HUES64 (cell line): ENCODE results near the gene TOB2.

ENCODE experiments used
- H3K27ac ChIP-seq: 2 replicates; pipeline ENCODE4 v1.7.0; 2013; ENCODE audit warnings: low read depth, low read length, inconsistent platforms
- H3K27me3 ChIP-seq: 2 replicates; pipeline ENCODE4 v1.6.1; 2013; ENCODE audit warnings: mild to moderate bottlenecking, low read length; ENCODE audit not compliant: insufficient read depth
- H3K36me3 ChIP-seq: 2 replicates; pipeline ENCODE4 v1.6.1; 2013; ENCODE audit warnings: mild to moderate bottlenecking, low read length; ENCODE audit not compliant: insufficient read depth
- H3K4me1 ChIP-seq: 2 replicates; pipeline ENCODE4 v1.6.1; 2013; ENCODE audit warnings: mild to moderate bottlenecking, low read length, moderate library complexity; ENCODE audit not compliant: insufficient read depth
- H3K4me3 ChIP-seq: 2 replicates; pipeline ENCODE4 v1.5.1; 2013; ENCODE audit warnings: mild to moderate bottlenecking, low read length, moderate library complexity
- H3K9ac ChIP-seq: 2 replicates; pipeline ENCODE4 v1.6.1; 2013; ENCODE audit warnings: mild to moderate bottlenecking, low read depth, low read length
- H3K9me3 ChIP-seq: 2 replicates; pipeline ENCODE4 v1.6.1; 2013; ENCODE audit warnings: low read depth, low read length; ENCODE audit not compliant: insufficient read depth
- WGBS: fragments of 150-250, 120-280 bp; methylation state at CpG from one replicate; pipeline ENCODE4 v1.1.7; 2013; ENCODE audit warnings: missing lambda C conversion rate; 5-methylcytosine and 5-hydroxymethylcytosine counted together

Gene TOB2

GRCh38 chr22:41480397-41480735, 33.8 kb upstream of the TOB2 start:
- Histone ChIP-seq H3K4me1 (peaks cover 37% of the 10 kb centered on the region), H3K4me3 (no peak overlapping the region), H3K36me3 (no peaks in the 10 kb centered on the region), H3K27ac (peak overlapping the region; percentile 13; the same call in 1 of the 2 replicates), H3K9me3 (no peaks in the 10 kb centered on the region), H3K9ac (no peak overlapping the region), H3K27me3 (no peaks in the 10 kb centered on the region)
- WGBS = 83% methylated on average over 6 of the region's 7 CpGs

- H3K9me3 ChIP-seq = no peaks in the 10 kb centered on the region
- H3K36me3 ChIP-seq = no peaks in the 10 kb centered on the region
- no peaks in the 10 kb centered on the region for H3K27me3 ChIP-seq
- H3K4me1 ChIP-seq = peaks cover 37% of the 10 kb centered on the region
- 75% methylated on average over 6 of the region's 6 CpGs for WGBS
- H3K4me3 ChIP-seq = no peak overlapping the region
- H3K27ac ChIP-seq = peak overlapping the region; percentile 13; the same call in 1 of the 2 replicates
- H3K9ac ChIP-seq = no peak overlapping the region
Measured at GRCh38 chr22:41479671-41480396, 33.2 kb upstream of the TOB2 start.

DNA sequence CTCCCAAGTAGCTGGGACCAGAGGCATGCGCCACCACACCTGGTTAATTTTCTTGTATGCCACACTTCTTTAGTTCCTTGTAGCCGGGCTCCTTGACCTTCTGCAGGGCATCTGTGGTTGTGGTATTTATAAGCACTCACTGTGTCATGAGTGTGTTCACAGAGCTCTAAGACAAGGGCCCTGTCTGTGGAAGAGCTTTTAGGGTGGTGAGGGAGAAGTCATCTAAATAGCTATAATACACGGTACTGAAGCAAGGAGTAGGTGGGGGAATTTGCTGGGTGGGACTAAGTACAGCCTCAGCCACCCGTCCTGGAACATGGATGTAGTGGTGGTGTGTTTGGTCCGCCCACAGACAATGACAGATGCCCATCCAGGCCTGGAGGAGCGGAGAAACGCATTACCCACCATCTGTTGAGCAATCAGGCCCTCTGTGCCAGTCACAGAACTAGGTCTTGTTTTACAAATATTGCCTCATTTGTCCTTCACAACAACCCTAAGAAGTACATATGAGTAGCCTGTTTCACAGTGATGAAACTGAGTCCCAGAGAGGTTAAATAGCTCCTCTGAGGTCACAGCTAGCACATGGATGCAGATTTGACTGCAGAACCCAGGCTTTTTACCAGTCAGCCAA, 32.4 kb upstream of the TOB2 start:
- Histone ChIP-seq H3K27me3 (no peaks in the 10 kb centered on the region), H3K9ac (no peak overlapping the region), H3K27ac (no peak overlapping the region; the same call in 1 of the 2 replicates), H3K36me3 (no peaks in the 10 kb centered on the region), H3K4me3 (no peak overlapping the region), H3K4me1 (peaks cover 37% of the 10 kb centered on the region), H3K9me3 (no peaks in the 10 kb centered on the region)
- WGBS = 96% methylated on average over 7 of the region's 7 CpGs

DNA sequence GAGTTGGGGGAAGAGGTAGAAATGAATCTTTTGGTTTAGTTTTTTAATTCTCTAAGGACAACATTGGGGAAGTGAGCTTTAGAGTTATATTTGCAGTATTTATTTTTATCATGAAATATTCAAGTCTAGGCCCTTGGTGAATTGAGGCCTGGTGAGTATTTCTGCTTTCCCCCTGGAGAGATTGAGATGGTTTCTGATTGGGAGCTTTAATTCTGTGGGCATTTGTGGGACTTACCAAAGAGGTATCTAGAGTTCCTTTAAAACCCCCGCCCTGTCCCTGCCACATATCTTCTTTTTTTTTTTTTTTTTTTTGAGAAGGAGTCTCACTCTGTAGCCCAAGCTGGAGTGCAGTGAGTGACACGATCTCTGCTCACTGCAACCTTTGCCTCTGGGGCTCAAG, 31.9 kb upstream of the TOB2 start:
- H3K9ac ChIP-seq = no peak overlapping the region
- no peak overlapping the region for H3K4me3 ChIP-seq
- peaks cover 37% of the 10 kb centered on the region for H3K4me1 ChIP-seq
- H3K27ac ChIP-seq = no peak overlapping the region
- no peaks in the 10 kb centered on the region for H3K36me3 ChIP-seq
- WGBS = 91% methylated on average over 2 of the region's 2 CpGs
- H3K27me3 ChIP-seq = no peaks in the 10 kb centered on the region
- no peaks in the 10 kb centered on the region for H3K9me3 ChIP-seq

GRCh38 chr22:41474872-41475451, 28.4 kb upstream of the TOB2 start:
- no peaks in the 10 kb centered on the region for H3K27me3 ChIP-seq
- H3K36me3 ChIP-seq = peaks cover 4% of the 10 kb centered on the region; the same call in 1 of the 2 replicates
- H3K4me1 ChIP-seq = peaks cover 6% of the 10 kb centered on the region
- H3K9ac ChIP-seq = no peak overlapping the region
- no peak overlapping the region for H3K27ac ChIP-seq
- 98% methylated on average over 6 of the region's 6 CpGs for WGBS
- H3K4me3 ChIP-seq = no peak overlapping the region
- no peaks in the 10 kb centered on the region for H3K9me3 ChIP-seq

- peaks cover 15% of the 10 kb centered on the region for H3K36me3 ChIP-seq
- H3K9me3 ChIP-seq = no peaks in the 10 kb centered on the region
- H3K27me3 ChIP-seq = no peaks in the 10 kb centered on the region
- H3K4me1 ChIP-seq = no peaks in the 10 kb centered on the region; the same call in 1 of the 2 replicates
- WGBS = 99% methylated on average over 2 of the region's 2 CpGs
- H3K4me3 ChIP-seq = no peak overlapping the region
- H3K9ac ChIP-seq = no peak overlapping the region
- H3K27ac ChIP-seq = no peak overlapping the region
Measured at GRCh38 chr22:41471568-41471967, 25.0 kb upstream of the TOB2 start.

DNA sequence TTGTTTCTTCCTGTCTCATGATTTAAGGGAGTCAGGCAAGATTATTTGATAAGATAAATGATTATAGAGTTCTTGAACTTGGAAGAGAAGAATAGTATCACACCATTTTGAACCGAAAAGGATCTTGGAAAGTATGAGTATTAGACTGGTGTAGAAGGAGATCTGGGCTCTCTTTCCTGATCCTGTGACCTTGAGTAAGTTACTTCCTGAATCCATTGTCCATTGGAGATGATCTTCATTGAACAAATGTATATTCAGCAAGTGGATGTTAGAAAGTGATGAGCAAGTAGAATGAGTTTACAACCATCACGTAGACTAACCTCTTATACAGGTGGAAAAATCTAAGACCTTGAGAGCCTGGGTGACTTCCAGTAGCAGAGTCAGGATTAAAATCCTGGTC, 24.3 kb upstream of the TOB2 start:
- Histone ChIP-seq H3K36me3 (peaks cover 22% of the 10 kb centered on the region), H3K27ac (no peak overlapping the region), H3K9me3 (no peaks in the 10 kb centered on the region), H3K27me3 (no peaks in the 10 kb centered on the region), H3K9ac (no peak overlapping the region), H3K4me3 (no peak overlapping the region), H3K4me1 (no peaks in the 10 kb centered on the region; the same call in 1 of the 2 replicates)
- 98% methylated on average over 2 of the region's 2 CpGs for WGBS

DNA sequence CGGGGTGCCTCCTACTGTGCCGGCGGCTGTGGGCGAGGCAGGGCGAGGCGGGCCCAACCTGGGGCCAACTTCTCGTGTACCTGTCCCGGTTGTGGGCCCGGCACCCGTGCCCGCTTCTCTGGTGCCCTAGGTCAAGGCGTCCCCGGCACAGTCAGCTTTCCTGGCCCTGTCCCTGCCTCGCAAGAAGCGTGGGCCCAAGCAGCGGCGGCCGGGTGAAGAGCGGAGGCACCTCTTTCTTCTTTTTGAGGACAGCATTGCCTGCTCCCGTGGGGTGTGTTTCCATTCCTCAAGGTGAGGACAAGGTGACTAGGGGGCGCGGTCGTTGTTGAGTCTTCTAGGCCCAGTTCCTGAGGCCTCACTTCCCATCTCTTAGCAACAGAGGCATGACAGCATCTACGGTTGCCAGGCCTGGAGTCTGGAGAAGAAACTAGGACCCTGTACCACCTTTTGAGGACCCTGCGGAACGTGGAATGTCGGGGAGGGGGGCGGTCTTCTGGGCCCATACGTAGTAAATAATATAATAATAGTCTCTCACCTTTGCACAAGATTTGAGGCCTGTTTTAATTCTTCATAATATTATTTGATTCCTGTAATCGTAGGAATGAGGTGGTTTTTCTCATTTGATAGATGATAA, 22.7 kb upstream of the TOB2 start:
- Histone ChIP-seq H3K27me3 (no peaks in the 10 kb centered on the region), H3K9me3 (no peaks in the 10 kb centered on the region), H3K27ac (peak overlapping the region; percentile 95), H3K9ac (peak overlapping the region; percentile 98), H3K36me3 (peaks cover 38% of the 10 kb centered on the region), H3K4me3 (peak overlapping the region; percentile 89), H3K4me1 (no peaks in the 10 kb centered on the region; the same call in 1 of the 2 replicates)
- 2% methylated on average over 27 of the region's 30 CpGs for WGBS

DNA sequence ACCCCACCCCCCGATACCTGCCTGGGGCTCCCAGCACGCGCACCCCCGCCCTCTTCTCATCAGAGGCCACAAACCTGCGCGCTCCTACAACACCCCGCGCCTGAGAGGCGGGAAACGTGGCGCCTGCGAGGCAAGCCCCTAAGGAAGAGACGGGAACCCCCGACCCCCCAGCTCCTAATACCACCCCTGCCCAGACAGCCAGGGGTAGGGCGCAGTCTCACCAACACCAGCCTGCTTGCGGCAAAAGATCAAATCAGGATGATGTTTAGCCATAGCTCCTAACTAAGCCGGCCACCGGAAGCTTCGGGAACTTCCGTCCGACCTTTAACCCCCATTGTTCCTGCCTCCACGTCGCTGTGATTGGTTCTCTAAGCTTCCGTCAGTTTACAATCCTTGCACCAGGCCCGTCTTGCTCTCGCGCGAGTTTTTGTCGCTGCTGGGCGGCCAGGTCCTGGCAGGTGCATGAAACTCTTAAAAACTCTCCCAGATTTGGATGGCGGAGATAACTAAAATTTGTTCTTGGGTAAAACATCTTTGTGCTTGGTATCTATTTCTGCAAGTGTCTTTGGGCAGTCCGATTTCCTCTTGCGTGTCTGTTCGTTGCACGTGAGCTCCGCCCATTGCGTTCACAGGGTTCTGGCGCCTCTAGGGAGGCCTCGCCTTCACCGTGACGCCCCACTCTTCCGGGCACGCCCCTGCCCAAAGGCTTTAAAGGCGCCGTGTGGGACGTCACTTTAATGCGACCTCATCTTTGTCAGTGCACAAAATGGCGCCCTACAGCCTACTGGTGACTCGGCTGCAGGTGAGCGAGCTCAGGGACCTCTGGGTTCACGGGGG, 22.0 kb upstream of the TOB2 start, which contains the start of the genes ACO2 and PHF5A:
ACO2 (plus strand) TSS at position 737 of the 837 bp plus-strand sequence; CDS start at position 767, 30 bp downstream.
PHF5A (minus strand) TSS at position 312 of the 837 bp plus-strand sequence; CDS start at position 273, 39 bp downstream.
- WGBS = under 1% methylated on average over 51 of the region's 51 CpGs
- Histone ChIP-seq H3K9ac (peak within 1 kb of the TSS; percentile 98), H3K9me3 (no peaks in the 10 kb centered on the region), H3K4me3 (peak within 1 kb of the TSS; percentile 89), H3K4me1 (no peaks in the 10 kb centered on the region; the same call in 1 of the 2 replicates), H3K36me3 (peaks cover 45% of the 10 kb centered on the region), H3K27me3 (no peaks in the 10 kb centered on the region), H3K27ac (peak within 1 kb of the TSS; percentile 95)

GRCh38 chr22:41461901-41462300, 15.3 kb upstream of the TOB2 start:
- Histone ChIP-seq H3K27ac (no peak overlapping the region), H3K27me3 (no peaks in the 10 kb centered on the region), H3K9me3 (no peaks in the 10 kb centered on the region), H3K9ac (no peak overlapping the region), H3K4me1 (no peaks in the 10 kb centered on the region), H3K4me3 (no peak overlapping the region), H3K36me3 (peaks cover 85% of the 10 kb centered on the region)
- 96% methylated on average over 4 of the region's 4 CpGs for WGBS
